HepG2 (cell line): ENCODE data around the gene TRPT1. TPM values are rescaled to one million over a fixed set of nuclear protein-coding genes. Genes with fewer than 3 reads are reported as not detected.

Experiments
- GZF1 ChIP-seq: sonication (generic); formaldehyde crosslinking; IDR thresholded peaks from 2 replicates; pipeline ENCODE4 v1.5.1; 2020; ENCODE audit warnings: mild to moderate bottlenecking, missing genetic modification reagents
- MIXL1 ChIP-seq: IDR thresholded peaks from 2 replicates; pipeline ENCODE4 v1.6.1; 2016
- SATB2 ChIP-seq: sonication (generic); formaldehyde crosslinking; IDR thresholded peaks from 2 replicates; pipeline ENCODE4 v1.5.0; 2020; ENCODE audit warnings: missing genetic modification reagents
- SRSF9 ChIP-seq: fragments of 200-400 bp; formaldehyde crosslinking; IDR thresholded peaks from 2 replicates; pipeline ENCODE4 v1.6.1; 2018; ENCODE audit warnings: borderline replicate concordance, mild to moderate bottlenecking, low read depth, low read length; ENCODE audit not compliant: insufficient read depth, poor library complexity, severe bottlenecking
- TEAD2 ChIP-seq: sonication (generic); formaldehyde crosslinking; IDR thresholded peaks from 2 replicates; pipeline ENCODE4 v1.9.0; 2021; ENCODE audit warnings: missing genetic modification reagents
- polyA plus RNA-seq, 8 experiments: library from polyadenylated mRNA; depleted of rRNA in 3 of 8; stranded (reverse) in 7 of 8; unstranded in 1 of 8; fragments of >200 nt; fragmentation: Illumina TruSeq in 4 of 8; extraction: Trizol in 4 of 8; gene quantifications; 2 replicates each; pipeline versions ENCODE4 v1.2.1 to v1.2.3, GENCODE V29; 2011 to 2016; ENCODE audit warnings: low read depth in 4 of 8, missing spikeins in 1 of 8, mixed read lengths in 1 of 8; ENCODE audit not compliant: insufficient read depth in 1 of 8
- total RNA-seq, 5 experiments: library from RNA; depleted of rRNA; stranded (reverse); fragments of >200 nt; fragmentation: Illumina TruSeq; extraction: Trizol; gene quantifications; 2 replicates each; pipeline ENCODE4 v1.2.3, GENCODE V29; 2016; ENCODE audit warnings: low read depth in 1 of 5
- TF ChIP-seq, protein P1 (sequence below): sonication (generic); formaldehyde crosslinking; IDR thresholded peaks from 2 replicates; pipeline ENCODE4 v1.4.0; 2020; ENCODE audit warnings: missing genetic modification reagents
- TF ChIP-seq, protein P2 (sequence below), 2 experiments: fragments of 450-650 bp in 1 of 2; sonication (generic) in 1 of 2; formaldehyde crosslinking in 1 of 2; IDR thresholded peaks; 2 replicates each; pipeline versions ENCODE4 v1.6.1 to v1.8.0; 2016 to 2022; ENCODE audit warnings: antibody characterized with exemption in 1 of 2, mild to moderate bottlenecking in 1 of 2, missing genetic modification reagents in 1 of 2

Gene TRPT1
- total and polyA plus RNA-seq, 2 of the 13 experiments (the other 11 are each of a cell fraction or from before 2014, with no cell fraction given): 24.8 to 40.7 TPM

DNA sequence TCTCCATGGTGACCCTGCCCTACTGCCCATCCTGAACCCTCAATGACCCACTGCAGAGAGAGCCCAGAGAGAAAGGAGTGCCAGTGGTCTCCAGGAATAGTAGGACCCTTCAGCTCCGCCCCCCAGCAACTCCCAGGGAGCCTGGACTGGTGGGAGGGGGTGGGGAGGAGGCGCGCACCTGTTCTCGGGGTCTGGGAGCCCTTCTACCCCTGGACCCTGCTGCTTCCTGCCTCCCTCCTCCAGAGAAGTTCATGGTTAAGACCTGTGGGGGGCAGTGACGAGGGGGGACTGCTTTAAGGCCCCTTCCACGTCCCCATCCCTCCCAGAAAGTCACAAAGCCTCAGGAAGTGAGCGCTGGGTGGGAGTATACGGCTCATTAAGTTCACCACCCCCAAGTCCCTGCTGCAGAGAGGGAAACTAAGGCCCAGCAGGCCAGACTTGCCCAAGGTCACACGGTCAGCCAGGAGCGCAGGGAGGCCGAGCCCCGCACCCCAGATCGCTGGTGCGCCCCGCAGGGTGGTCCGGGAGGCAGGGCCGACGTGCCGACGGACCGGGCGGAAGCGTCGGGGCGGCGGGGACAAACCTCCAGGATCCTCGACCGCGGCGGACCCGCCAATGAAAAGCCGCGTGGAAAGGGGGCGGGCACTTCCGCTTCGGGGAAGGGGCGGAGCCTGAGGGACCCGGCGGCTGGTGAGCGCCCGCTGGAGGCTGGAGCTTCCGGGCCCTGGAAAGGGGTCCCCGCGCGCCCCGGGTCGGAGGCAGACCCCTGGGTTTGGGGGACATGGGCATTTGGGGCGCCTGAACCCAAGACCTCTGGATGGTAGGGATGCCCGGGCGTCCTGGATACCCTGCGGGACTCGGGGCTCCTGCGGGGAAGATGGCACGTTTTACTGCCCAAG lies at the start of gene TRPT1, which contains the start of gene NUDT22 (continued):
- no peak for TF ChIP-seq SRSF9
- TF ChIP-seq, protein P1, sequence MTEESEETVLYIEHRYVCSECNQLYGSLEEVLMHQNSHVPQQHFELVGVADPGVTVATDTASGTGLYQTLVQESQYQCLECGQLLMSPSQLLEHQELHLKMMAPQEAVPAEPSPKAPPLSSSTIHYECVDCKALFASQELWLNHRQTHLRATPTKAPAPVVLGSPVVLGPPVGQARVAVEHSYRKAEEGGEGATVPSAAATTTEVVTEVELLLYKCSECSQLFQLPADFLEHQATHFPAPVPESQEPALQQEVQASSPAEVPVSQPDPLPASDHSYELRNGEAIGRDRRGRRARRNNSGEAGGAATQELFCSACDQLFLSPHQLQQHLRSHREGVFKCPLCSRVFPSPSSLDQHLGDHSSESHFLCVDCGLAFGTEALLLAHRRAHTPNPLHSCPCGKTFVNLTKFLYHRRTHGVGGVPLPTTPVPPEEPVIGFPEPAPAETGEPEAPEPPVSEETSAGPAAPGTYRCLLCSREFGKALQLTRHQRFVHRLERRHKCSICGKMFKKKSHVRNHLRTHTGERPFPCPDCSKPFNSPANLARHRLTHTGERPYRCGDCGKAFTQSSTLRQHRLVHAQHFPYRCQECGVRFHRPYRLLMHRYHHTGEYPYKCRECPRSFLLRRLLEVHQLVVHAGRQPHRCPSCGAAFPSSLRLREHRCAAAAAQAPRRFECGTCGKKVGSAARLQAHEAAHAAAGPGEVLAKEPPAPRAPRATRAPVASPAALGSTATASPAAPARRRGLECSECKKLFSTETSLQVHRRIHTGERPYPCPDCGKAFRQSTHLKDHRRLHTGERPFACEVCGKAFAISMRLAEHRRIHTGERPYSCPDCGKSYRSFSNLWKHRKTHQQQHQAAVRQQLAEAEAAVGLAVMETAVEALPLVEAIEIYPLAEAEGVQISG (CRISPR knock-in tag): peak; percentile 82
- TF ChIP-seq SATB2 (CRISPR knock-in tag): 0 out of 2 replicates have a peak, but pooled peaks have one; percentile 50
- no peak for TF ChIP-seq TEAD2 (CRISPR knock-in tag)
- TF ChIP-seq, protein P2, sequence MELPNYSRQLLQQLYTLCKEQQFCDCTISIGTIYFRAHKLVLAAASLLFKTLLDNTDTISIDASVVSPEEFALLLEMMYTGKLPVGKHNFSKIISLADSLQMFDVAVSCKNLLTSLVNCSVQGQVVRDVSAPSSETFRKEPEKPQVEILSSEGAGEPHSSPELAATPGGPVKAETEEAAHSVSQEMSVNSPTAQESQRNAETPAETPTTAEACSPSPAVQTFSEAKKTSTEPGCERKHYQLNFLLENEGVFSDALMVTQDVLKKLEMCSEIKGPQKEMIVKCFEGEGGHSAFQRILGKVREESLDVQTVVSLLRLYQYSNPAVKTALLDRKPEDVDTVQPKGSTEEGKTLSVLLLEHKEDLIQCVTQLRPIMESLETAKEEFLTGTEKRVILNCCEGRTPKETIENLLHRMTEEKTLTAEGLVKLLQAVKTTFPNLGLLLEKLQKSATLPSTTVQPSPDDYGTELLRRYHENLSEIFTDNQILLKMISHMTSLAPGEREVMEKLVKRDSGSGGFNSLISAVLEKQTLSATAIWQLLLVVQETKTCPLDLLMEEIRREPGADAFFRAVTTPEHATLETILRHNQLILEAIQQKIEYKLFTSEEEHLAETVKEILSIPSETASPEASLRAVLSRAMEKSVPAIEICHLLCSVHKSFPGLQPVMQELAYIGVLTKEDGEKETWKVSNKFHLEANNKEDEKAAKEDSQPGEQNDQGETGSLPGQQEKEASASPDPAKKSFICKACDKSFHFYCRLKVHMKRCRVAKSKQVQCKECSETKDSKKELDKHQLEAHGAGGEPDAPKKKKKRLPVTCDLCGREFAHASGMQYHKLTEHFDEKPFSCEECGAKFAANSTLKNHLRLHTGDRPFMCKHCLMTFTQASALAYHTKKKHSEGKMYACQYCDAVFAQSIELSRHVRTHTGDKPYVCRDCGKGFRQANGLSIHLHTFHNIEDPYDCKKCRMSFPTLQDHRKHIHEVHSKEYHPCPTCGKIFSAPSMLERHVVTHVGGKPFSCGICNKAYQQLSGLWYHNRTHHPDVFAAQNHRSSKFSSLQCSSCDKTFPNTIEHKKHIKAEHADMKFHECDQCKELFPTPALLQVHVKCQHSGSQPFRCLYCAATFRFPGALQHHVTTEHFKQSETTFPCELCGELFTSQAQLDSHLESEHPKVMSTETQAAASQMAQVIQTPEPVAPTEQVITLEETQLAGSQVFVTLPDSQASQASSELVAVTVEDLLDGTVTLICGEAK (IDR thresholded peaks at IDR 0.05): no peak
- TF ChIP-seq, protein P2 (CRISPR knock-in tag; IDR thresholded peaks at IDR 0.05): no peak; the same call in 1 of the 2 replicates
- TF ChIP-seq GZF1: no peak
- peak; percentile 32; the same call in 1 of the 2 replicates for TF ChIP-seq MIXL1
